Activated CD4-positive, alpha-beta T cell treated with anti-CD3 and anti-CD28 coated beads, Interleukin-2, amount 10 ng/mL, durations not matched to agents 24 days and 14 days (primary cell): ENCODE results near the gene CAMK1D. TPM values are rescaled to one million over a fixed set of nuclear protein-coding genes. Genes with fewer than 3 reads are reported as not detected.
"Not testable (repeated sequence)": the region's sequence is repeated elsewhere in the genome, so short reads cannot be mapped to it uniquely, and the experiment has no call there.

Source experiments
- DNase-seq: peaks from one replicate; pipeline ENCODE4 v3.0.0; 2022
- H3K27ac Mint-ChIP-seq: one replicate; pipeline ENCODE4 v1.8.0; 2022; ENCODE audit warnings: mild to moderate bottlenecking, mixed read lengths
- H3K27me3 Mint-ChIP-seq: one replicate; pipeline ENCODE4 v1.8.0; 2022; ENCODE audit warnings: mixed read lengths
- H3K36me3 Mint-ChIP-seq: one replicate; pipeline ENCODE4 v1.8.0; 2022; ENCODE audit warnings: low read depth, mild to moderate bottlenecking, mixed read lengths
- H3K4me1 Mint-ChIP-seq: one replicate; pipeline ENCODE4 v1.8.0; 2021; ENCODE audit warnings: mixed read lengths
- H3K4me3 Mint-ChIP-seq: one replicate; pipeline ENCODE4 v1.8.0; 2022; ENCODE audit warnings: mild to moderate bottlenecking, moderate library complexity, mixed read lengths
- H3K9me3 Mint-ChIP-seq: one replicate; pipeline ENCODE4 v1.8.0; 2021; ENCODE audit warnings: mixed read lengths
- intact Hi-C: fragments of 100-400 bp; cut with micrococcal nuclease; formaldehyde crosslinking; loops from one replicate; pipeline ENCODE4 v1.15.1; 2023
- total RNA-seq: library from RNA; stranded (reverse); gene quantifications from 2 replicates; pipeline ENCODE4 v1.2.3, GENCODE V29; 2022

CAMK1D gene
- total RNA-seq, 1 donor from 2014 or later = 5.6 TPM

DNA sequence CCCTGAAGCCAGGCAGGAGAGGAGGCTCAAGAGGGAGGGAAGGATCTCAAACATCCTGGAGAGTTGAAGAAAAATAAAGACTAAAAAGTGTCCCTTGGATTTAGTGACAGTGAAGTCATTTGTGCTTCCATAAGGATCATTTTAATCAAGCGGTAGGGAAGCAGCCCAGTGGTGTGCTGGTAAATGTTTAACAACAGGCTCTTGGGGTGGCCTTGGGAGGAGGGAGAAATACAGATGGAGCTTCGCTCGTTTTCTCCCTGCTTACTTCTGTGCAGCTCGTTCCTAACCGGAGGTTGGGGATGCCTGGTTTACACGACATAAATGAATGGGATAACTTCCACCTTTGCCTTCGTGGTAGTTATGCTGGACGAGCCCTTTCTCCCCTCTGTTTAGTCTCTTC is 140.0 kb downstream of the CAMK1D start:
- Mint-ChIP-seq H3K27ac (no peak overlapping the region), H3K4me1 (peaks cover 10% of the 10 kb centered on the region), H3K9me3 (no peaks in the 10 kb centered on the region), H3K4me3 (no peak overlapping the region), H3K36me3 (no peaks in the 10 kb centered on the region), H3K27me3 (peaks cover 3% of the 10 kb centered on the region)
- intact Hi-C loops = loop anchor here (10.0 kb wide), 1 partner anchor 225 kb away; no protein-coding TSS in a partner anchor
- no peak for DNase-seq

DNA sequence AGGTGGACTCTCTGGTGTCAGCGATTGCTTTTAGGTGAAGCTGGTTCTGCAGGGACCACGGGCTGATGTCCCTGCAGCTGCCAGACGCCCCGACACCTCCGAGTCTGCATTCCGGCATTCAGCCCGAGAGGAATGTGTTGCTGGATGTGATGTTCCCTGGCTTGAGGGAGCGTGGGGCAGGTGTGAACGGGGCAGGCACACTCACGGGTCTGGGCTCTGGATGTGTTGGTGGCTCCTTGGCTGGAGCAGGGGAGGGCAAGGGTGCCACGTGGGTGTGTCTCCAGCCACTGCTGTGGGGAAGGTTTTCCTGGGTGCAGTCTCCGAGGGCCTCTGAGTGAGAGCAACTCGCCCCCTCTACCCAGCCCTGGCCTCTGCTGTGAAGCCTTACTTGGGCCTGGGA is 140.5 kb downstream of the CAMK1D start:
- intact Hi-C loops = loop anchor here (10.0 kb wide), 1 partner anchor 225 kb away; no protein-coding TSS in a partner anchor
- H3K4me1 Mint-ChIP-seq = peaks cover 10% of the 10 kb centered on the region
- H3K4me3 Mint-ChIP-seq = no peak overlapping the region
- H3K36me3 Mint-ChIP-seq = no peaks in the 10 kb centered on the region
- DNase-seq = no peak
- H3K27ac Mint-ChIP-seq = no peak overlapping the region
- H3K27me3 Mint-ChIP-seq = peaks cover 3% of the 10 kb centered on the region
- H3K9me3 Mint-ChIP-seq = no peaks in the 10 kb centered on the region

GRCh38 chr10:12490963-12491362 is 141.6 kb downstream of the CAMK1D start:
- Mint-ChIP-seq H3K4me1 (no peaks in the 10 kb centered on the region), H3K9me3 (no peaks in the 10 kb centered on the region), H3K27ac (no peak overlapping the region), H3K36me3 (no peaks in the 10 kb centered on the region), H3K4me3 (no peak overlapping the region), H3K27me3 (peaks cover 3% of the 10 kb centered on the region)
- intact Hi-C loops = no loop called here
- DNase-seq = no peak

GRCh38 chr10:12491491-12491890 is 142.1 kb downstream of the CAMK1D start:
- DNase-seq = no peak
- Mint-ChIP-seq H3K4me3 (no peak overlapping the region), H3K4me1 (no peaks in the 10 kb centered on the region), H3K27me3 (peaks cover 3% of the 10 kb centered on the region), H3K36me3 (no peaks in the 10 kb centered on the region), H3K9me3 (no peaks in the 10 kb centered on the region), H3K27ac (no peak overlapping the region)
- intact Hi-C loops = no loop called here

- H3K4me1 Mint-ChIP-seq = no peaks in the 10 kb centered on the region
- peaks cover 3% of the 10 kb centered on the region for H3K27me3 Mint-ChIP-seq
- intact Hi-C loops = no loop called here
- DNase-seq = no peak
- H3K4me3 Mint-ChIP-seq = no peak overlapping the region
- no peaks in the 10 kb centered on the region for H3K9me3 Mint-ChIP-seq
- no peak overlapping the region for H3K27ac Mint-ChIP-seq
- H3K36me3 Mint-ChIP-seq = peaks cover 1% of the 10 kb centered on the region
Measured at GRCh38 chr10:12492016-12492415, 142.7 kb downstream of the CAMK1D start.

- H3K27me3 Mint-ChIP-seq, DNase-seq, H3K27ac Mint-ChIP-seq, intact Hi-C loops, H3K4me3 Mint-ChIP-seq, H3K9me3 Mint-ChIP-seq, H3K36me3 Mint-ChIP-seq: not testable (repeated sequence)
- peaks cover 12% of the 10 kb centered on the region for H3K4me1 Mint-ChIP-seq
Measured at GRCh38 chr10:12497046-12497445, 147.7 kb downstream of the CAMK1D start.

GRCh38 chr10:12499076-12499986 is 150.0 kb downstream of the CAMK1D start:
- H3K27me3 Mint-ChIP-seq = no peaks in the 10 kb centered on the region
- no peak overlapping the region for H3K4me3 Mint-ChIP-seq
- no peak overlapping the region for H3K27ac Mint-ChIP-seq
- peaks cover 12% of the 10 kb centered on the region for H3K4me1 Mint-ChIP-seq
- H3K9me3 Mint-ChIP-seq = no peaks in the 10 kb centered on the region
- peaks cover 1% of the 10 kb centered on the region for H3K36me3 Mint-ChIP-seq
- intact Hi-C loops = no loop called here
- no peak for DNase-seq

GRCh38 chr10:12500381-12501303 is 151.3 kb downstream of the CAMK1D start:
- intact Hi-C loops = loop anchor here (10.0 kb wide), 1 partner anchor 154 kb away; no protein-coding TSS in a partner anchor
- Mint-ChIP-seq H3K4me1 (peaks cover 15% of the 10 kb centered on the region), H3K27me3 (no peaks in the 10 kb centered on the region), H3K4me3 (no peak overlapping the region), H3K9me3 (no peaks in the 10 kb centered on the region), H3K36me3 (peaks cover 1% of the 10 kb centered on the region), H3K27ac (no peak overlapping the region)
- DNase-seq = no peak

GRCh38 chr10:12501324-12501723 is 152.0 kb downstream of the CAMK1D start:
- H3K9me3 Mint-ChIP-seq = no peaks in the 10 kb centered on the region
- H3K27me3 Mint-ChIP-seq = no peaks in the 10 kb centered on the region
- intact Hi-C loops = loop anchor here (10.0 kb wide), 1 partner anchor 153 kb away; no protein-coding TSS in a partner anchor
- no peak overlapping the region for H3K27ac Mint-ChIP-seq
- peaks cover 15% of the 10 kb centered on the region for H3K4me1 Mint-ChIP-seq
- peaks cover 1% of the 10 kb centered on the region for H3K36me3 Mint-ChIP-seq
- DNase-seq = no peak
- H3K4me3 Mint-ChIP-seq = no peak overlapping the region

- H3K27me3 Mint-ChIP-seq = no peaks in the 10 kb centered on the region
- no peaks in the 10 kb centered on the region for H3K36me3 Mint-ChIP-seq
- H3K9me3 Mint-ChIP-seq = no peaks in the 10 kb centered on the region
- DNase-seq = no peak
- no peak overlapping the region for H3K27ac Mint-ChIP-seq
- no peak overlapping the region for H3K4me3 Mint-ChIP-seq
- intact Hi-C loops = loop anchor here (10.0 kb wide), 1 partner anchor 153 kb away; no protein-coding TSS in a partner anchor
- peaks cover 15% of the 10 kb centered on the region for H3K4me1 Mint-ChIP-seq
Measured at GRCh38 chr10:12501841-12502525, 152.6 kb downstream of the CAMK1D start.

- no peaks in the 10 kb centered on the region for H3K9me3 Mint-ChIP-seq
- H3K27ac Mint-ChIP-seq = no peak overlapping the region
- H3K36me3 Mint-ChIP-seq = no peaks in the 10 kb centered on the region
- no peaks in the 10 kb centered on the region for H3K27me3 Mint-ChIP-seq
- peaks cover 21% of the 10 kb centered on the region for H3K4me1 Mint-ChIP-seq
- H3K4me3 Mint-ChIP-seq = no peak overlapping the region
- DNase-seq = no peak
- intact Hi-C loops = loop anchor here (10.0 kb wide), 1 partner anchor 152 kb away; no protein-coding TSS in a partner anchor
Measured at GRCh38 chr10:12502526-12503274, 153.4 kb downstream of the CAMK1D start.

GRCh38 chr10:12503311-12503710 is 154.0 kb downstream of the CAMK1D start:
- Mint-ChIP-seq H3K4me3 (no peak overlapping the region), H3K4me1 (peaks cover 27% of the 10 kb centered on the region), H3K36me3 (no peaks in the 10 kb centered on the region), H3K27ac (no peak overlapping the region), H3K27me3 (no peaks in the 10 kb centered on the region), H3K9me3 (no peaks in the 10 kb centered on the region)
- intact Hi-C loops = loop anchor here (10.0 kb wide), 1 partner anchor 151 kb away; no protein-coding TSS in a partner anchor
- DNase-seq = no peak

- Mint-ChIP-seq H3K27me3 (no peaks in the 10 kb centered on the region), H3K36me3 (no peaks in the 10 kb centered on the region), H3K27ac (no peak overlapping the region), H3K4me3 (no peak overlapping the region), H3K9me3 (no peaks in the 10 kb centered on the region), H3K4me1 (peaks cover 30% of the 10 kb centered on the region)
- DNase-seq = no peak
- intact Hi-C loops = loop anchor here (10.0 kb wide), 1 partner anchor 151 kb away; no protein-coding TSS in a partner anchor
Measured at GRCh38 chr10:12504176-12504575, 154.8 kb downstream of the CAMK1D start.
